Mesenchymal stem cell (in vitro differentiated cells and primary cell): ENCODE results near the gene CSK.
A peak's percentile ranks its signal among the peaks of the same experiment; 100 is the strongest.

Source experiments
- DNase-seq: peaks from one replicate; pipeline ENCODE4 v3.0.0-alpha.2; 2013
- H2AFZ ChIP-seq: one replicate; pipeline ENCODE4 v1.6.1; 2013; ENCODE audit warnings: low read depth, mild to moderate bottlenecking, control low read depth, inconsistent platforms, low read length, moderate library complexity
- H2AK5ac ChIP-seq: 2 replicates; pipeline ENCODE4 v1.6.1; 2013; ENCODE audit warnings: low read length, moderate library complexity, mild to moderate bottlenecking, inconsistent platforms; ENCODE audit not compliant: severe bottlenecking
- H2BK120ac ChIP-seq: one replicate; pipeline ENCODE4 v1.6.1; 2013; ENCODE audit warnings: low read depth, mild to moderate bottlenecking, inconsistent platforms, low read length, moderate library complexity
- H2BK12ac ChIP-seq, 2 experiments: one replicate each; pipeline ENCODE4 v1.6.1; 2013; ENCODE audit warnings: inconsistent platforms in 2 of 2, low read length in 2 of 2, mild to moderate bottlenecking in 2 of 2, moderate library complexity in 2 of 2, control low read depth in 1 of 2
- H2BK15ac ChIP-seq: one replicate; pipeline ENCODE4 v1.6.1; 2013; ENCODE audit warnings: mild to moderate bottlenecking, low read depth, inconsistent platforms; ENCODE audit not compliant: poor library complexity, severe bottlenecking
- H2BK5ac ChIP-seq: 2 replicates; pipeline ENCODE4 v1.6.1; 2013; ENCODE audit warnings: low read depth, mild to moderate bottlenecking, low read length, control low read depth, inconsistent platforms; ENCODE audit not compliant: poor library complexity, severe bottlenecking
- H3K14ac ChIP-seq, 2 experiments: one replicate each; pipeline ENCODE4 v1.6.1; 2013; ENCODE audit warnings: inconsistent platforms in 2 of 2, low read length in 2 of 2, control low read depth in 1 of 2, mild to moderate bottlenecking in 1 of 2, moderate library complexity in 1 of 2
- H3K18ac ChIP-seq, 2 experiments: one replicate each; pipeline ENCODE4 v1.6.1; 2013; ENCODE audit warnings: inconsistent platforms in 2 of 2, low read length in 2 of 2, control low read depth in 1 of 2, low read depth in 1 of 2, mild to moderate bottlenecking in 1 of 2
- H3K23ac ChIP-seq, 2 experiments: one replicate each; pipeline ENCODE4 v1.6.1; 2013; ENCODE audit warnings: inconsistent platforms in 2 of 2, low read length in 2 of 2, mild to moderate bottlenecking in 2 of 2, moderate library complexity in 2 of 2, control low read depth in 1 of 2
- H3K27ac ChIP-seq: 2 replicates; pipeline ENCODE4 v1.5.1; 2013; ENCODE audit warnings: mild to moderate bottlenecking, moderate library complexity, low read length, control low read depth, inconsistent platforms; ENCODE audit not compliant: poor library complexity, severe bottlenecking
- H3K27me3 ChIP-seq, 2 experiments: 2 replicates each; pipeline versions ENCODE4 v1.6.1 to v1.7.0; 2013; ENCODE audit warnings: low read length in 2 of 2, mild to moderate bottlenecking in 2 of 2, moderate library complexity in 2 of 2, control low read depth in 1 of 2, inconsistent platforms in 1 of 2; ENCODE audit not compliant: control insufficient read depth in 1 of 2, insufficient read depth in 1 of 2
- H3K36me3 ChIP-seq, 2 experiments: 2 replicates each; pipeline versions ENCODE4 v1.6.1 to v1.7.0; 2013; ENCODE audit warnings: low read length in 2 of 2, control low read depth in 1 of 2, inconsistent platforms in 1 of 2, low read depth in 1 of 2, mild to moderate bottlenecking in 1 of 2; ENCODE audit not compliant: insufficient read depth in 2 of 2, control insufficient read depth in 1 of 2
- H3K4ac ChIP-seq, 2 experiments: one replicate each; pipeline ENCODE4 v1.6.1; 2013; ENCODE audit warnings: inconsistent platforms in 2 of 2, low read length in 2 of 2, mild to moderate bottlenecking in 2 of 2, moderate library complexity in 2 of 2, control low read depth in 1 of 2, low read depth in 1 of 2
- H3K4me1 ChIP-seq: 2 replicates; pipeline ENCODE4 v1.6.1; 2013; ENCODE audit warnings: low read depth, low read length, control low read depth; ENCODE audit not compliant: control insufficient read depth, insufficient read depth
- H3K4me2 ChIP-seq: 2 replicates; pipeline ENCODE4 v1.6.1; 2013; ENCODE audit warnings: low read length, mild to moderate bottlenecking, inconsistent platforms; ENCODE audit not compliant: poor library complexity, severe bottlenecking
- H3K4me3 ChIP-seq, 2 experiments: 2 replicates each; pipeline versions ENCODE4 v1.5.1 to v1.7.0; 2013; ENCODE audit warnings: low read length in 2 of 2, mild to moderate bottlenecking in 2 of 2, control low read depth in 1 of 2, low read depth in 1 of 2; ENCODE audit not compliant: insufficient read depth in 1 of 2
- H3K79me1 ChIP-seq: replicated peaks from 2 replicates; pipeline ENCODE4 v1.6.1; 2013; ENCODE audit warnings: mild to moderate bottlenecking, control low read depth, low read length, inconsistent platforms; ENCODE audit not compliant: poor library complexity, severe bottlenecking
- H3K9ac ChIP-seq: 2 replicates; pipeline ENCODE4 v1.7.0; 2013; ENCODE audit warnings: mild to moderate bottlenecking, low read length, moderate library complexity
- H3K9me3 ChIP-seq: 2 replicates; pipeline ENCODE4 v1.7.0; 2013; ENCODE audit warnings: mild to moderate bottlenecking, low read length; ENCODE audit not compliant: control insufficient read depth
- H4K8ac ChIP-seq: one replicate; pipeline ENCODE4 v1.6.1; 2013; ENCODE audit warnings: inconsistent platforms, mild to moderate bottlenecking, low read length, moderate library complexity
- H4K91ac ChIP-seq: one replicate; pipeline ENCODE4 v1.6.1; 2013; ENCODE audit warnings: mild to moderate bottlenecking, low read length, inconsistent platforms
- WGBS: methylation state at CpG from one replicate; pipeline ENCODE4 v1.1.7; 2013; ENCODE audit warnings: mixed read lengths; 5-methylcytosine and 5-hydroxymethylcytosine counted together

The CSK gene

DNA sequence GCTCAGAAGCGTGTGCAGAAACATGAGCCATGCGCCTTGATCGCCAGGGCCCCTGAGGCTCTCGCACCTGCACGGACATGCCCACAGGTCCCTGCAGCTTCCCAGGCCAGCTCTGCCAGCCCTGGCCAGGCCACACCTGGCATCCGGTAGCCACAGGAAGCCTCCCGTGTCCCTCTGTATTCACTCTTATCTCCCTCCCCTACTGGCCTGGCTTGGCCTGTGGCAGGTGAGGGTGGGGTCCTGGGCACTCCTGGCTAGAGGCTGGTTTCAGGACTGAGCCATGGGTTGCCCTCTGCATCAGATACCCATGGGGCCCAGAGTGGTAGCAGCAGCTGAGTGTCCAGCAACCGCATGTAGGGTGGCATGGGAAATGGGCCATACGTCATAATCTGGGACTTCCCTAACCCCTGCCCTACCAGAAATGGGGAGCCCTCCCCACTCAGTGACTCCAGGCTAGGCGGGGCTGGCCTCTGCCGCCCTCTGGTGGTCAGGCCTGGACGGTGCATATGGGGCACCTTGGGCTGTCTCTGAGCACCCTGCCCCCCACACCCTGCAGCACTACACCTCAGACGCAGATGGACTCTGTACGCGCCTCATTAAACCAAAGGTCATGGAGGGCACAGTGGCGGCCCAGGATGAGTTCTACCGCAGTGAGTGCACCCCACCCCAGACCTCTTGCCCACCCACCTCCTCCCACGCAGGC is 18.1 kb downstream of the CSK start:
- Histone ChIP-seq H4K8ac (no peak overlapping the region), H2BK15ac (no peak overlapping the region), H2BK12ac (peak overlapping the region in 1 of 2 experiments; percentile 22), H2BK120ac (no peak overlapping the region), H3K4me2 (no peak overlapping the region), H3K4ac (no peak overlapping the region), H2AK5ac (no peak overlapping the region), H3K36me3 (peaks cover 61 to 77% of the 10 kb centered on the region in 2 experiments), H3K9me3 (no peaks in the 10 kb centered on the region), H3K79me1 (peaks cover 43% of the 10 kb centered on the region), H2AFZ (no peak overlapping the region), H3K4me1 (peaks cover 18% of the 10 kb centered on the region), H3K23ac (no peak overlapping the region), H3K18ac (no peak overlapping the region), H4K91ac (no peak overlapping the region), H3K4me3 (no peak overlapping the region), H3K14ac (peak overlapping the region in 1 of 2 experiments; percentile 1), H3K27me3 (no peaks in the 10 kb centered on the region), H2BK5ac (no peak overlapping the region), H3K27ac (no peak overlapping the region), H3K9ac (peak overlapping the region; percentile 25)
- WGBS = 63% methylated on average over 17 of the region's 18 CpGs
- peak; percentile 66 for DNase-seq

DNA sequence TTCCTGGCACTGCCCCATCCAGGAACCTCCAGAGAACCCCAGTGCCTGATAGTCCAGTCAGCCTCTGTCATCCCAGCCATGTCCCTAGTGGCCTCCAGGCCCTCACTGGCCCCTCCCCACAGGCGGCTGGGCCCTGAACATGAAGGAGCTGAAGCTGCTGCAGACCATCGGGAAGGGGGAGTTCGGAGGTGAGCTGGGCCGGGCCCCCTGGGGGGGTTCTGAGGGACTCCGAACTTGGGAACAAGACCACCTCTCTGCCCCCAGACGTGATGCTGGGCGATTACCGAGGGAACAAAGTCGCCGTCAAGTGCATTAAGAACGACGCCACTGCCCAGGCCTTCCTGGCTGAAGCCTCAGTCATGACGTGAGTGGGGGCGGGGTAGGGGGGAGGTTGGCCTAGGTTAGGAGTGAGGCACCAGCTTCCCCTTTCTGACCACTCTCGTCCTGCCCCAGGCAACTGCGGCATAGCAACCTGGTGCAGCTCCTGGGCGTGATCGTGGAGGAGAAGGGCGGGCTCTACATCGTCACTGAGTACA is 18.7 kb downstream of the CSK start:
- 95% methylated on average over 20 of the region's 20 CpGs for WGBS
- DNase-seq = no peak
- Histone ChIP-seq H2BK12ac (no peak overlapping the region), H3K9ac (no peak overlapping the region), H3K18ac (no peak overlapping the region), H3K27me3 (no peaks in the 10 kb centered on the region), H3K4me2 (no peak overlapping the region), H3K9me3 (no peaks in the 10 kb centered on the region), H3K79me1 (peaks cover 41% of the 10 kb centered on the region), H2AK5ac (no peak overlapping the region), H3K36me3 (peaks cover 61 to 80% of the 10 kb centered on the region in 2 experiments), H3K4me1 (peaks cover 17% of the 10 kb centered on the region), H4K91ac (no peak overlapping the region), H3K4ac (no peak overlapping the region), H2BK15ac (no peak overlapping the region), H3K4me3 (no peak overlapping the region), H2BK120ac (no peak overlapping the region), H4K8ac (no peak overlapping the region), H2AFZ (no peak overlapping the region), H3K23ac (no peak overlapping the region), H2BK5ac (no peak overlapping the region), H3K27ac (no peak overlapping the region), H3K14ac (no peak overlapping the region)

DNA sequence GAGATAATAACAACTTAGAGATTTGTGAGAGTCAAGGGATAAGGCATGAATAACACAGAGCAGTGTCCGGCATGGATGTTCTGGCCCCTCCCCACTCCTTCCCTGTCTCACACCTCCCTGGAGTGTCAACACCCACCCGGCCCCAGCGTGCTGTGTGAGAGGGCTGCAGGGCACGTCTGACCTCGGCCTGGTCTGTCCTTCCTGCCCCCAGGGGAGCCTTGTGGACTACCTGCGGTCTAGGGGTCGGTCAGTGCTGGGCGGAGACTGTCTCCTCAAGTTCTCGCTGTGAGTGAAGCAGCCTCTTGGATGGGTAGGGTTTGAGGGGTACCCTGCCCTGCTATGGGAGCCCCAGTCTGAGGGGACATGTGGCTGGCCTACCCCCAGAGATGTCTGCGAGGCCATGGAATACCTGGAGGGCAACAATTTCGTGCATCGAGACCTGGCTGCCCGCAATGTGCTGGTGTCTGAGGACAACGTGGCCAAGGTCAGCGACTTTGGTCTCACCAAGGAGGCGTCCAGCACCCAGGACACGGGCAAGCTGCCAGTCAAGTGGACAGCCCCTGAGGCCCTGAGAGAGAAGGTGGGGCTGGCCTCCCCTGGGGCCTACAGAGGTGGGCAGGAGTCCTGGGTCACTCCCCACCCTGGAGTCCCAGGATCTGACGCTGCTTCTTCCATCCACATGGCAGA is 19.6 kb downstream of the CSK start:
- no peak for DNase-seq
- Histone ChIP-seq H2AFZ (no peak overlapping the region), H4K8ac (no peak overlapping the region), H3K4me2 (no peak overlapping the region), H2BK120ac (no peak overlapping the region), H2BK15ac (no peak overlapping the region), H3K9me3 (no peaks in the 10 kb centered on the region), H3K23ac (no peak overlapping the region), H3K36me3 (peaks cover 61 to 78% of the 10 kb centered on the region in 2 experiments), H3K27ac (no peak overlapping the region), H3K18ac (no peak overlapping the region), H3K79me1 (peaks cover 37% of the 10 kb centered on the region), H3K9ac (no peak overlapping the region), H3K4me1 (peaks cover 17% of the 10 kb centered on the region), H2BK12ac (no peak overlapping the region), H4K91ac (no peak overlapping the region), H3K4ac (no peak overlapping the region), H2AK5ac (no peak overlapping the region), H3K4me3 (no peak overlapping the region), H3K27me3 (no peaks in the 10 kb centered on the region), H2BK5ac (no peak overlapping the region), H3K14ac (no peak overlapping the region)
- 95% methylated on average over 18 of the region's 18 CpGs for WGBS

DNA sequence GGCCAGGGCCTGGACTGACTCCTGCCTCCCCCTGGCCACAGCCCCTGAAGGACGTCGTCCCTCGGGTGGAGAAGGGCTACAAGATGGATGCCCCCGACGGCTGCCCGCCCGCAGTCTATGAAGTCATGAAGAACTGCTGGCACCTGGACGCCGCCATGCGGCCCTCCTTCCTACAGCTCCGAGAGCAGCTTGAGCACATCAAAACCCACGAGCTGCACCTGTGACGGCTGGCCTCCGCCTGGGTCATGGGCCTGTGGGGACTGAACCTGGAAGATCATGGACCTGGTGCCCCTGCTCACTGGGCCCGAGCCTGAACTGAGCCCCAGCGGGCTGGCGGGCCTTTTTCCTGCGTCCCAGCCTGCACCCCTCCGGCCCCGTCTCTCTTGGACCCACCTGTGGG is 20.4 kb downstream of the CSK start:
- H4K91ac ChIP-seq = no peak overlapping the region
- DNase-seq = no peak
- 97% methylated on average over 20 of the region's 20 CpGs for WGBS
- H3K36me3 ChIP-seq = peaks cover 61 to 78% of the 10 kb centered on the region in 2 experiments
- H2AFZ ChIP-seq = no peak overlapping the region
- H2BK15ac ChIP-seq = no peak overlapping the region
- peaks cover 17% of the 10 kb centered on the region for H3K4me1 ChIP-seq
- H3K4ac ChIP-seq = no peak overlapping the region
- H3K14ac ChIP-seq = no peak overlapping the region
- no peak overlapping the region for H3K18ac ChIP-seq
- H3K27ac ChIP-seq = no peak overlapping the region
- H3K79me1 ChIP-seq = peaks cover 32% of the 10 kb centered on the region
- no peak overlapping the region for H2AK5ac ChIP-seq
- no peak overlapping the region for H3K4me3 ChIP-seq
- no peak overlapping the region for H3K9ac ChIP-seq
- no peaks in the 10 kb centered on the region for H3K27me3 ChIP-seq
- H3K4me2 ChIP-seq = no peak overlapping the region
- no peak overlapping the region for H4K8ac ChIP-seq
- H2BK12ac ChIP-seq = no peak overlapping the region
- H2BK120ac ChIP-seq = no peak overlapping the region
- no peaks in the 10 kb centered on the region for H3K9me3 ChIP-seq
- no peak overlapping the region for H3K23ac ChIP-seq
- H2BK5ac ChIP-seq = no peak overlapping the region
